AG09309 (cell line): ENCODE measurements around the gene CCN6.

Experiments used
- DNase-seq: peaks from one replicate; pipeline ENCODE4 v3.0.0-alpha.2; 2010; ENCODE audit warnings: low read depth
- H3K4me3 ChIP-seq: 2 replicates; pipeline ENCODE4 v1.5.1; 2011; ENCODE audit warnings: mild to moderate bottlenecking, low read depth, low read length, moderate library complexity; ENCODE audit not compliant: control insufficient read depth
- CTCF ChIP-seq: IDR thresholded peaks from 2 replicates; pipeline ENCODE4 v1.5.1; 2011; ENCODE audit warnings: mild to moderate bottlenecking, low read depth, low read length, inconsistent platforms; ENCODE audit not compliant: insufficient read depth, control insufficient read depth; ENCODE audit errors: missing control alignments

CCN6 gene

GRCh38 chr6:112061605-112062004 is 7.7 kb downstream of the CCN6 start:
- no peak for DNase-seq
- no peak for TF ChIP-seq CTCF

GRCh38 chr6:112062966-112063365 is 9.1 kb downstream of the CCN6 start:
- TF ChIP-seq CTCF, result no peak
- H3K4me3 ChIP-seq, result no peak overlapping the region
- DNase-seq, result no peak

More at GRCh38 chr6:112061605-112062004, 7.7 kb downstream of the CCN6 start:
- no peak overlapping the region for H3K4me3 ChIP-seq

GRCh38 chr6:112065426-112065986 is 11.6 kb downstream of the CCN6 start:
- no peak for DNase-seq
- no peak for TF ChIP-seq CTCF
- H3K4me3 ChIP-seq, result no peak overlapping the region

- DNase-seq, result no peak
- H3K4me3 ChIP-seq, result no peak overlapping the region
- TF ChIP-seq CTCF, result no peak
Measured at GRCh38 chr6:112066606-112067005, 12.7 kb downstream of the CCN6 start.

GRCh38 chr6:112081569-112081968 is 27.7 kb downstream of the CCN6 start:
- H3K4me3 ChIP-seq, result no peak overlapping the region
- no peak for TF ChIP-seq CTCF
- no peak for DNase-seq

GRCh38 chr6:112085286-112086065 is 31.6 kb downstream of the CCN6 start:
- H3K4me3 ChIP-seq, result no peak overlapping the region
- TF ChIP-seq CTCF, result no peak
- DNase-seq, result no peak
